Astrocyte of the cerebellum (primary cell): ENCODE data around the gene LUZP2.

ENCODE experiments used
- DNase-seq: peaks from one replicate; pipeline ENCODE4 v3.0.0-alpha.2; 2011; ENCODE audit warnings: low read depth
- H3K4me3 ChIP-seq: 2 replicates; pipeline ENCODE4 v1.5.1; 2011; ENCODE audit warnings: mild to moderate bottlenecking, low read depth, low read length, moderate library complexity
- in situ Hi-C: cut with HindIII; loops from 2 replicates; pipeline ENCODE4 v1.10.0; 2017; ENCODE audit warnings: low sequenced_read_pairs
- TF ChIP-seq, protein P1 (sequence below): IDR thresholded peaks from 2 replicates; pipeline ENCODE4 v1.5.1; 2012; ENCODE audit warnings: low read length, low read depth, moderate library complexity, mild to moderate bottlenecking; ENCODE audit errors: missing control alignments

The LUZP2 gene

DNA sequence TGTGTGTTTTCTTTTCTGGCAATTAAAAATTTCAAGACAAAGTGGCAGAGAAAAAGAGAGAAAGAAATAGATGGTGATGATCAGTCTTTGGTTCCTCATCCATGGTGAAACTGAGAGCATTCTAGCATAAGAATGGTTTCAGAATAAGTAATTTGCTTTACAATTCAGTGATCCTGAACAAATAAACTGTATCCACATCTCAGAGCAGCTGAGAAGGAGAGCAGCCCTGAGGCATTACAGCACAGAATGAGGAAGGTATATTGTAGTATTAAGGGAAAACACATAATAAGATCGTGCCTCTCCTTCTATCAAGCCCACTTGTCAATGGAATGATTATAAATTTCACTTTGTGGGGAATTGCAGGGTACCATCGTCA is 17.4 kb downstream of the LUZP2 start:
- DNase-seq = no peak
- H3K4me3 ChIP-seq = no peak overlapping the region
- TF ChIP-seq, protein P1, sequence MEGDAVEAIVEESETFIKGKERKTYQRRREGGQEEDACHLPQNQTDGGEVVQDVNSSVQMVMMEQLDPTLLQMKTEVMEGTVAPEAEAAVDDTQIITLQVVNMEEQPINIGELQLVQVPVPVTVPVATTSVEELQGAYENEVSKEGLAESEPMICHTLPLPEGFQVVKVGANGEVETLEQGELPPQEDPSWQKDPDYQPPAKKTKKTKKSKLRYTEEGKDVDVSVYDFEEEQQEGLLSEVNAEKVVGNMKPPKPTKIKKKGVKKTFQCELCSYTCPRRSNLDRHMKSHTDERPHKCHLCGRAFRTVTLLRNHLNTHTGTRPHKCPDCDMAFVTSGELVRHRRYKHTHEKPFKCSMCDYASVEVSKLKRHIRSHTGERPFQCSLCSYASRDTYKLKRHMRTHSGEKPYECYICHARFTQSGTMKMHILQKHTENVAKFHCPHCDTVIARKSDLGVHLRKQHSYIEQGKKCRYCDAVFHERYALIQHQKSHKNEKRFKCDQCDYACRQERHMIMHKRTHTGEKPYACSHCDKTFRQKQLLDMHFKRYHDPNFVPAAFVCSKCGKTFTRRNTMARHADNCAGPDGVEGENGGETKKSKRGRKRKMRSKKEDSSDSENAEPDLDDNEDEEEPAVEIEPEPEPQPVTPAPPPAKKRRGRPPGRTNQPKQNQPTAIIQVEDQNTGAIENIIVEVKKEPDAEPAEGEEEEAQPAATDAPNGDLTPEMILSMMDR = no peak
- in situ Hi-C loops = no loop called here

DNA sequence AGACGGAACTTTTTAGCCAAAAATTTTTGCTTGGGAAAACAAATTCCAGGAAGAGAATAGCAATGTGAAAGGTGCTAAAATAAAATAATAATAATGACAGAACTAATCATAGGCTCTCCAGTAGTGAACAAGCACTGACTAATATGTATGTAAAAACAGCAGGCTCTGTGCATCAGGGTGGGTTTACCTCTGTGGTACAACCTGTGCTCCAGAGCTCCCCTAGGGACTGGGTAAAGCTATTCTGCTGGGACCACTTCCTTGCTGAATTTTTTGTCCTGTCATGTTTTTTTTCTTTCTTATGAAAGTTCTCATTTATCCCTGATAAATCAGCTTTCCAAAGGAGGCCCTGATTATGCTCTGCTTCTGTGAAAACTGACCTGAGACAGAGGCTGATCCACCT is 18.8 kb downstream of the LUZP2 start:
- DNase-seq = no peak
- TF ChIP-seq, protein P1 = no peak
- in situ Hi-C loops = no loop called here
- H3K4me3 ChIP-seq = no peak overlapping the region

DNA sequence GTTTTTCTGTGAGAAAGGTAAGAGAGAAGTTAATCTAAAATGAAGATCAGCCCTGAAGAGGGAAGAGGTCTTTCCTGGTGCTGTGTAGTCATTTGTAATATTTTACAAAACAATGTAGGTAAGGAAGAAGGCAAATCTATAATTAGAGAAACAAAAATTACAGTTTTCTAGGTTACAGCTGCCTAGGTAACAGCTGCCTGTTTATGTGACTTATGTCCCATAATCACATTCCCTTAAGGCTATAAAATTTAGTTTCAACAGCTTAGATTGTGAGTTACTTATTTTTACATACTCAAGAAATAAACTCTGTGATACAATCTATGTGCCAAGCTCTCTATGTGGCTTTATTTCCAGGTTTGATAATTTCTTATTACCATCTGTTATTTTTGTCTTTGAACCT is 19.8 kb downstream of the LUZP2 start:
- DNase-seq = no peak
- no peak overlapping the region for H3K4me3 ChIP-seq
- TF ChIP-seq, protein P1 = no peak
- in situ Hi-C loops = no loop called here

DNA sequence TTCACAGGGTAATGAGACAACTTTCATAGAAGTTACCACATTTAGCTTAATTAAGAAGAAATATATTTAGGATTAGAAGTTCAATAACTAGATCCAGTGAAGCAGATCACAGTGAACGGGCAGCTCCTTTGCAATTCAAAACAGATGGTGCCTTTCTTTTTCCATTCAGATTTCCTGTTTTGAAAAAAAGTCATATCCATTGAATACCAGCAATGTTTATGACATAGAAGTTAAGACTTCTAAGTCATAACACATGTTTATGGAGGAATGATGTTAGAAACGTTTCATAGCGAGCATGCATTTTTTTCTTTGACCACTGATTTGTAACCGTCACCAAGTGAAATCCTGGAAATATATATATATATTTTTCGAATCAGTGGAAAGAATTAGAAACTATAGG is 24.7 kb downstream of the LUZP2 start:
- no peak overlapping the region for H3K4me3 ChIP-seq
- in situ Hi-C loops = no loop called here
- TF ChIP-seq, protein P1 = no peak
- DNase-seq = no peak

DNA sequence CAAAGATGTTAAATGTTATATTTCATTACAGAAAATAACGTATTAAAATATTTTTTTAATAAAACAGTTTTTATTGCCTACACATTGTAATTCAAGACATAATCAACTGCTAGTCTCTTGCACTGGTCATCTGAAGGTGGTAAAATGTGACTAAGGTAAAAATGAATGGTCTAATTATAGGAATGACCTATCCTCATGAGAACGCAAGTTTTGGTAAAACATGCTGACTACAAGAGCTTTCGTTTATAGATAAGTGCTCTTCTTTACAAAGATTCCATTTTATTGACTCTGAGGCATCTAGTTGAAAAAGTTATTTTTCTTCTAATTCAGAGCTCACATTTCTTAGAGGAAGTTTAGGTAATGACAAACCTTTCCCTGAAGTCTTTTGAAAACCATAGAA is 27.3 kb downstream of the LUZP2 start:
- DNase-seq = no peak
- TF ChIP-seq, protein P1 = no peak
- in situ Hi-C loops = no loop called here
- no peak overlapping the region for H3K4me3 ChIP-seq

DNA sequence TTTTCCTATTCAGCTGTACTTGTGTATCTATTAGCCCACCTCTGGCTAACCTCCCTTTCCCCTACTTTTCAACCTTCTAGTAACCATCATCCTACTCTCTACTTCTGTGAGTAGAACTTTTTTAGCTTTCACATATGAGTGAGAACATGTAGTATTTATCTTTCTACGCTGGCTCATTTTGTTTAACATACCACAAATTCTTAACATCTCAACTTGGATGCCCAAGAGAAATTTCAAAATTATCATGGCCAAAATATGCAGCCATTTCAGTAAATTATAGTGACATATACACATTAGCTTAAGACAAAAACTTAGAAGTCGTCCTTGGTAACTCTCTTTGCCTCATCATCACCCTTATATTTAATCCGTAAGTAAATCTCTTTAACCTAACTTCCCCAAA is 34.7 kb downstream of the LUZP2 start:
- no peak overlapping the region for H3K4me3 ChIP-seq
- in situ Hi-C loops = no loop called here
- TF ChIP-seq, protein P1 = no peak
- DNase-seq = no peak

DNA sequence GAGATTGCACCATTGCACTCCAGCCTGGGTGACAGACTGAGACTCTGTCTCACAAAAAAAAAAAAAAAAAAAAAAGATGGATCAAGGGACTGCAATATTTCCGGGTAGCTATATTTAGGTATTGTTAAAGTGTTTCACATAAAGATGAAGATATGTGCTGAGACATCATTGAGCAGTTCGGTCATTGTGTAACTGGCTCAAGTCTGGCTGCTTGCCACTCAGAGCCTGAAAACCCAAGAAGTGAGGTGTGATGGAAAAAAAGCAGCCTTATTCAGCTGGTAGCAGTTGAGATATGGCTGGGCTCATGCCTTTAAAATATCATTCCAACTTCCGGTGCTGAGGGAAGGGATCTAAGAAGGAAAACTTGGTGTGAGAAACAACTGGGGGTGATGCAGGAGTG is 46.9 kb downstream of the LUZP2 start:
- DNase-seq = no peak
- in situ Hi-C loops = no loop called here
- H3K4me3 ChIP-seq = no peak overlapping the region
- TF ChIP-seq, protein P1 = no peak
